NCI-H187 treated with DMSO at 0.1 percent for 48 hours (cell line): ENCODE measurements around the gene MLLT3.
"Not testable (repeated sequence)": the region's sequence is repeated elsewhere in the genome, so short reads cannot be mapped to it uniquely, and the experiment has no call there.

ENCODE experiments used
- DNase-seq: peaks from one replicate; lab custom pipeline; 2025; lab: John Stamatoyannopoulos, UW

The MLLT3 gene

GRCh38 chr9:20594608-20595007, 27.7 kb downstream of the MLLT3 start:
- no peak for DNase-seq

DNA sequence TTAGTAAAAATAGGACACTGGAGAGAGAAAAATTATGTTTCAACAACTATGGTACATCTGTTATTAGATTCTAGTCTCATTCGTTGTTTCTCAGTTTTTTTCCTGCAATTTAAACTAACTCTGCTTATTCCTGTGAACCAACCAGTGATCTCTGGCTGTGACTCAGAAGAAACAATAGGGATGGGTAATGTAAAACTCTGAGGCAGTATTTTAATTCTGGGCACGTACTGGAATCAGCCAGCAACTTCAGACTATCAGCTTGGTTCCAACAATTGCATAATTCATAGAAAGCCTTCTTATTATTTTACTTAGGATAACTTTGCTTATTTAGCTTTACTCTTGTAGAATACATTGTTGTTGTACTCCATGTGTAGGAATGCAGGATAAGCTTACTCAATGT, 28.8 kb downstream of the MLLT3 start:
- DNase-seq, result no peak

- no peak for DNase-seq
These were observed 29.2 kb downstream of the MLLT3 start for GRCh38 chr9:20593105-20593504.

DNA sequence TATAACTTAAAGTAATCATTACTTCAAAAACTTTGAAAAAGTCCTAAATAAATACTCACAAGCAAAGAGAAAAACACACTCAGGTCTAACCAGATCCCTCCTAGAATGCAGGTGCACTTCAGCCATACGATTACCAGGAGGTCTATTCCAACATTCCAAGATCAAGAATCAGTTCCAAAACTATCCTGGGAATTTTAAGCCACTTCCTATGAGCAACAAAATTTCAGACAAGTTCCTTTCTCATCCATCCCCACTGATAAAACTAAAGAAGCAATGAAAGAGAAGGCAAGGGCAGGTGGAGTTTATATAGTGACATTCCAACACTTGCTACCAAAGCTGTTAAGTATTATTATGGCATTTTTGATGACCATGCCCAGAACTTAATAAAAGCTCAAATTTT, 29.6 kb downstream of the MLLT3 start:
- no peak for DNase-seq

GRCh38 chr9:20591223-20591622, 31.1 kb downstream of the MLLT3 start:
- no peak for DNase-seq

- no peak for DNase-seq
These were observed 37.2 kb downstream of the MLLT3 start for GRCh38 chr9:20584968-20585643.

DNA sequence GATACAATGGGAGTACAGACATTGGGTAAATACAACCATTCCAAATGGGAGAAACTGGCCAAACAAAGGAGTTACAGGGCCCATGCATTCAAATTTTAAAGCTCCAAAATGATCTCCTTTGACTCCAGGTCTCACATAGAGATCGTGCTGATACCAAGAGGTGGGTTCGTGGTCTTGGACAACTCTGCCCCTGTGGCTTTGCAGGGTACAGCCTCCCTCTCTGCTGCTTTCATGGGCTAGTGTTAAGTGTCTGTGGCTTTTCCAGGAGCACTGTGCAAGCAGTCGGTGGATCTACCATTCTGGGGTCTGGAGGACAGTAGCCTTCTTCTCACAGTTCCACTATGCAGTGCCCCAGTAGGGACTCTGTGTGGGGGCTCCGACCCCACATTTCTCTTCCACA, 39.2 kb downstream of the MLLT3 start:
- not testable (repeated sequence) for DNase-seq

GRCh38 chr9:20582150-20582549, 40.1 kb downstream of the MLLT3 start:
- no peak for DNase-seq

- no peak for DNase-seq
These were observed 41.6 kb downstream of the MLLT3 start for GRCh38 chr9:20580673-20581072.

DNA sequence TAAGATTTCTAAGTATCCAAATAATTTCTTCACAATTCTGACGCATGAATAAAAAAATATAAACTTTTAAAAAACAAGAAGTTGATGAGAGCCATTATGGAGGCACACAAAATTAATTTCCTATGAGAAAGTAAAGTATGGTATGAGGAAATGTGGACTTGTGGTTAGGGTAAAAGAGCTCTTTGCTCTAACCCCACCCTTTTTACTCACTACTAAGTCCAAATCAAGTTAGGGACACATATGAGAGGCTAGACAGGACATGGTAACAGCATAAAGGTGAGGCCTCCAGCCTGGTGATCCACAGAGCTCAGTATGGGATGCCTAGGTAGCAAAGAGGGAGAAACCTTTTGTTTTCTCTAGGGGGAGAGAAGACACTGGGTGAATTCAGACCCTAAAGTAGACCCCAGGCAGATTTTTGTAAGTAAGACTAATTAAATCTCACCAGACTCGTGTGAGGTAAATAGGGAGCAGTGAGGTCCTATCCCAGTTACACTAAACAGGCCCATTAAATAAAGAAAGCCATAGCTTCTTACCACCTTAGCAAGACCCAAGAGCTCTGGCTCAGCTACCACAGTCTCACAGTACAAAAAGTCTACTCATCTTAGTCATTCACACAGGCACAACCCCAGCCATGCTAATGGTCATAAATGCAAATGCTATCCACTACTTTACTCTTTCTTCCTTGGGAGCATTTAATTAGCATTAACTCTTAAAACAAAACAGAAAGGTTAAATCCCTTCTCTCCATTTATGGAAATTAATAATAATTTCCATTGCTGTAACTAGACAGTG, 42.6 kb downstream of the MLLT3 start:
- DNase-seq, result no peak

DNA sequence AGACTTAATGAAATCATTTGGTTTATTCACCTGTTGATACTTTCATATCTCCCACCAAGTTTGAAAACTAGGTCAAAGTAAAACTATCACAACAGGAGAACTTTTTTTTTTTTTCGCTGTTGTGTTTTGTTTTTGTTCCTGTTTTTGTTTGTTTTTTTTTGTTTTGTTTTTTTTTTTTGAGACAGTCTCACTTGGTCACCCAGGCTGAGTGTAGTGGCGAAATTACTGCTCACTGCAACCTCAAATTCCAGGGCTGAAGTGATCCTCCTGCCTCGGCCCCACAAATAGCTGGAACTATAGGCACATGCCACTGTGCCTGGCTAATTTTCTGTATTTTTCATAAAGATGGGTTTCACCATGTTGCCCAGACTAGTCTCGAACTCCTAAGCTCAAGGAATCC, 49.3 kb downstream of the MLLT3 start:
- DNase-seq, result no peak

DNA sequence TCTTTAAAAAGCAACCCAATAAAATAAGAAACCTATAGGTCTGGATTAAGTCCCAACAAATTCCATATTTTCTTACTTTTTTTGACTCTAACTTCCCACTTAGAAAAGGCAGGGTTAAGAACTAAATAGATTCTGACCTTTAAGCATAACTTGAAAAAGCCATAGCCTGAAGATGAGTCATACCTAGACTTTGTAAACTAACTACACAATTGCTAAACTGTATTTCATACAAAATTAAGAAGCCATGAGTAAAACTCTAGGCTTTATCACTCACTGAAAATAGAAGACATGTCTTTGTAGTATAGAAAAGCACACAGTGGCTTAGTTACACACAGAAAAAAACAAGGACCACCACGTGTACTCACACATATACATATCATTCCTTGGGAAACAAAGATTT, 51.5 kb downstream of the MLLT3 start:
- no peak for DNase-seq

DNA sequence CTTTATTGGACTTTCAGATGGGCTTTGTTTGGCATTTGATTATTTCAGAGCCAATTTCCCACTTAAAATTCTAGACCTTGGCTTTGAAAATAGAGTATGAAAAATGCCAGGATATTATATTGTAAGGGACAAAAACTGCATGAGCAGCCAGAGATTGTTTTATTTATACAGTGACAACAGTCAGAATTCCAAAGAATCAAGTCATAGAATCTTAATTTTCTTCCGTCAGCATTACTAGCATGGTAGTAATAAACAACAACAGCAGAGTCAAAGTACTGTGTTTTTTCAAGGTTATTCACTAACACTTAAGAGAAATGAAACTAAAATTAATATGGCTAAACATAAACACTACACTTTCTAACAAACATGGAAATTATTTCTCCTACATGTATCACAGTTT, 52.2 kb downstream of the MLLT3 start:
- no peak for DNase-seq

DNA sequence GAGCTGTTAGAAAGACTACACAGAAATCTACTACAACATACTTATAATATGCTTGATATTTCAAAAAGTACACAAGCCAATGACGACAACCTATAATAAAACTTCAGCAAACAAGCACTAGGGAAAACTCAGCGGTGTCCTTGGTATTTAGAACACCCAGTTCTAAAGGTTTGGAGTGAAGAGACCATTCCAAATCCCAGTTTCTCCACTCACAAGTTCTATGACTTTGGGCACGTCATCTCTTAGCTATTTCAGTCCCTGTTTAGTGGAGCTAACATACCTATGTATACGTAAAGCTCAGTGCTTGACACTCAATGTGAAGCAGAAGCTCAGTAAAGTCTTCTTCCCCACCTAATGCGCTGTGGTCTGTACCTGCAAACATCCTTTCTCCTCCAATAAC, 52.8 kb downstream of the MLLT3 start:
- no peak for DNase-seq

DNA sequence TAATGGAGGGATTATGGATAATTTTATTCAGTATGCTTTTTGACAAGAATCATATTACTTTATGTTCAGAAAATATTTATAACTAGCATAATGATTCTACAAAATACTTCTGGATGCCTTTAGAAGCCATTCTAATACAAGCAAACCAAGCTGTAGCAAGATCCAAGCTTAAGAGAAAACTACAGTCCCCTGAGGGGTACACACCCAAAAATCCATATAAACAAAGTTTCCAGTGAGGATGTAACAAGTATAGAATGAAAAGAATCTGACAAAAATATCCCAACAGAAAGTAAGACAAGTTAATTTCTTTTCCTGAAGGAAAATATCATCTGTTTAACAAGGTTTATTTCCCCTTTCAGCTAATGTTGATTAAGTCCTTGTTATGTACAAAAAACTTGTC, 53.9 kb downstream of the MLLT3 start:
- DNase-seq, result no peak

GRCh38 chr9:20566401-20566800, 55.9 kb downstream of the MLLT3 start:
- no peak for DNase-seq

DNA sequence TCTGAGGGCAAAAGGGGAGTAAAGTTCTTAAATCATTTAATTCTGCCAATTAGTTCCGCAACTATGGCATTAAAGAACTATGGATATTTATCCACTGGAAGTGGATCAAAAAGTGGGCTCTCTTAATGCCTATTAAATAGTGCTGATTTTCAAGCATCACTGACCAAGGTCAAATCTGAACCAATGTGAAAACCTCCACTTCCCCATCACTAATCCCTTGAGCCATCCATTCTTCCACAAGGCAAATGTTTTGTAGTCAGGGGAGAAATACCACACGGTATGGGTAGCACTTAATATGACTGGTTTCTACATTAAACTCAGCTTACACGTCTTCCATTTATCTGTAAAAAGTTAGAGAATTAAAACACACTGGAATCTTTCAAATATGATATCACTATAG, 57.6 kb downstream of the MLLT3 start:
- no peak for DNase-seq

DNA sequence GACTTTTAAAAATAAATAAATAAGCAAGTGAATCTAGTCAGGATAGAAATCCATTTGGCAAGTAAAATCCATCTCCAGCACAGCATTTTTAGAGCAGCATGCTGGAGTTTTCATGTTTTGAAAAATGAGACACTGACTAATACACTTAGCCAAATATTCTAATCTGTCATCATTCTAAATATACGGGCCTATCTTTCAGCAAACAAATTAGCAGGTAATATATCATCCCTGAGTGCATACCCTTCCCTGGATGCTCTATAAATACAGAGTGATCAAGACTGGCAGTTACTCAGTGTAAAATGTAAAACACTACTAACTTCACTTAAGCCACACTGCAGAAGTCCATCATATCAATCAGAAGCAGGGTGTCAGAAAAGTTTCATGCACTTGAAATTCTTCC, 58.4 kb downstream of the MLLT3 start:
- no peak for DNase-seq

DNA sequence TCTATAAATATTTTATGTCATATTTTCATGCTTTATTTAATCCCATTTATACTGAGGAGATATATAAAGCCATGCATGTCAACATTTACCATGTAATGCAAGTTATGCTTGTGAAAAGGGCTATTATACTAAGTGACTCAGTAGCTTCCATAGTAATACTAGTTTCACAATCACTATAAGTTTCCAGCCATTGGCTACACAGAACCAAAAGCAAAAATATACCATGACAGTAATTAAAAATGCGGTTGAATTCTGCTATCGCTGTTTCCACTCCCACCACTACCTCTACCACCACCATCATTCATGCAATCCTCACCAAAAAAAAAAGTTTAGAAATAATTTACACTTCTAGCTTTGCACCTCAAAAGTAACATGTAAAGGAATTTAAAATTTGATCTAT, 60.2 kb downstream of the MLLT3 start:
- DNase-seq, result no peak

DNA sequence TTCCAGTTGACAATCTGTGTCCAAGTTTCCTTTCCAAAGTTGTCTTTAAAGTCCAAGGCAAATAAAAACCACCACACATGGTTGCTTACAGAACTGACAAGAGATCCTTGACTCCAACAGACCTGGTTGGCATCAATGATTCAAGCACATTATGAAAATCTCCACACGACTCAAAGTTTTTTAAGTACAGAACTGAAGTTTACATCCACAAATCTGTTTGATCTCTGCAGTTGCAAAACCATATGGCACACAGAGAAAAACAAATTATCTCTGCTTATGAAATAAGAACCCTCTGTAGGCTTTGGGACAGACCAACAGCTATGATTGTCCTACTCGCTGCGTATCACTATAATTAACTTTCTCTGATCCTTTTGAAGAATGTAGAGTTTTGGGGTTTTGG, 60.8 kb downstream of the MLLT3 start:
- DNase-seq, result no peak

- DNase-seq, result no peak
These were observed 62.9 kb downstream of the MLLT3 start for GRCh38 chr9:20559231-20559890.

- DNase-seq, result no peak
These were observed 63.7 kb downstream of the MLLT3 start for GRCh38 chr9:20558566-20559016.

GRCh38 chr9:20557890-20558565, 64.3 kb downstream of the MLLT3 start:
- DNase-seq, result no peak
